K562 (cell line): Measurements from ENCODE around the gene ZBTB20. TPM values are rescaled to one million over a fixed set of nuclear protein-coding genes. Genes with fewer than 3 reads are reported as not detected.

Source experiments
- ATF7 ChIP-seq: fragments of 450-650 bp; IDR thresholded peaks from 2 replicates; pipeline ENCODE4 v1.7.1; 2014; ENCODE audit warnings: mild to moderate bottlenecking, moderate library complexity
- DDX20 ChIP-seq: fragments of 450-650 bp; IDR thresholded peaks from 2 replicates; pipeline ENCODE4 v1.6.1; 2016; ENCODE audit warnings: missing genetic modification characterization, low read depth, mild to moderate bottlenecking, missing compliant biosample characterization, moderate library complexity
- EP400 ChIP-seq: fragments of 450-650 bp; IDR thresholded peaks from 2 replicates; pipeline ENCODE4 v1.6.1; 2017; ENCODE audit warnings: antibody characterized with exemption, mild to moderate bottlenecking, moderate library complexity
- ETV6 ChIP-seq, 3 experiments: fragments of 150-350 bp in 1 of 3; sonication (generic) in 1 of 3; formaldehyde crosslinking in 1 of 3; IDR thresholded peaks; 2 replicates each; pipeline versions ENCODE4 v1.6.1 to v1.8.0; 2014 to 2022; ENCODE audit warnings: borderline replicate concordance in 2 of 3, low read depth in 2 of 3, antibody characterized with exemption in 1 of 3, low read length in 1 of 3, mild to moderate bottlenecking in 1 of 3, missing genetic modification reagents in 1 of 3
- L3MBTL2 ChIP-seq: fragments of 450-650 bp; IDR thresholded peaks from 2 replicates; pipeline ENCODE4 v1.6.1; 2016; ENCODE audit warnings: mild to moderate bottlenecking, moderate library complexity
- NFYB ChIP-seq: IDR thresholded peaks from 2 replicates; pipeline ENCODE4 v1.6.1; 2011; ENCODE audit warnings: mild to moderate bottlenecking, moderate library complexity; ENCODE audit not compliant: insufficient read length; ENCODE audit errors: extremely low read depth
- NR0B1 ChIP-seq: fragments of 450-650 bp; IDR thresholded peaks from one replicate; pipeline ENCODE4 v1.6.1; 2018; ENCODE audit warnings: mild to moderate bottlenecking, moderate library complexity; ENCODE audit not compliant: partially characterized antibody
- RERE ChIP-seq: sonication (generic); formaldehyde crosslinking; IDR thresholded peaks from 2 replicates; pipeline ENCODE4 v1.8.0; 2023; ENCODE audit warnings: missing genetic modification reagents, mild to moderate bottlenecking, borderline replicate concordance
- SOX6 ChIP-seq: fragments of 450-650 bp; IDR thresholded peaks from 2 replicates; pipeline ENCODE4 v1.6.1; 2014; ENCODE audit warnings: mild to moderate bottlenecking
- SRF ChIP-seq, 2 experiments: fragments of 250-450, 450-650 bp in 1 of 2; sonication (Bioruptor Pico) in 1 of 2; sonication (generic) in 1 of 2; formaldehyde crosslinking; IDR thresholded peaks; 2 replicates each; pipeline versions ENCODE4 v1.5.0 to v1.5.1; 2020 to 2022; ENCODE audit warnings: mild to moderate bottlenecking in 1 of 2, missing genetic modification reagents in 1 of 2
- ZBTB33 ChIP-seq: sonication (generic); formaldehyde crosslinking; IDR thresholded peaks from 2 replicates; pipeline ENCODE4 v1.8.1; 2023; ENCODE audit warnings: mild to moderate bottlenecking, missing genetic modification reagents
- polyA plus RNA-seq, 8 experiments: library from polyadenylated mRNA; depleted of rRNA in 4 of 8; stranded (reverse) in 5 of 8; unstranded in 3 of 8; fragments of >200 nt; fragmentation: Nextera tagmentation in 2 of 8; fragmentation: Illumina TruSeq in 1 of 8; extraction: Ambion mirVana in 2 of 8; extraction: Trizol in 1 of 8; gene quantifications; 2 replicates each; pipeline versions ENCODE4 v1.2.1 to v1.2.3, GENCODE V29; 2011 to 2014; ENCODE audit warnings: inconsistent platforms in 1 of 8, missing spikeins in 1 of 8
- total RNA-seq, 7 experiments: library from RNA; depleted of rRNA in 6 of 7; stranded (reverse); fragments of >200 nt in 6 of 7; fragmentation: Illumina TruSeq in 2 of 7; extraction: Trizol in 2 of 7; gene quantifications; 2 replicates each; pipeline versions ENCODE4 v1.2.1 to v1.2.3, GENCODE V29; 2011 to 2021; ENCODE audit warnings: low replicate concordance in 1 of 7
- TF ChIP-seq, protein P1 (sequence below): IDR thresholded peaks from 2 replicates; pipeline ENCODE4 v1.6.1; 2016; ENCODE audit warnings: missing genetic modification characterization, missing compliant biosample characterization
- TF ChIP-seq, protein P2 (sequence below), 2 experiments: IDR thresholded peaks; 2 replicates each; pipeline ENCODE4 v1.6.1; 2012; ENCODE audit warnings: improper control_type of control experiment in 2 of 2, low read depth in 2 of 2, low read length in 2 of 2, borderline replicate concordance in 1 of 2

ZBTB20 gene
- total and polyA plus RNA-seq, 9 of the 15 experiments (the other 6 are each of a cell fraction or from before 2014, with no cell fraction given) = 0.17 to 1.7 (median 0.45) TPM

- TF ChIP-seq SOX6 (no peak), RERE (CRISPR knock-in tag) (no peak), DDX20 (tag) (no peak), ZBTB33 (CRISPR knock-in tag) (no peak), SRF (CRISPR knock-in tag; IDR thresholded peaks at IDR 0.05) (no peak), NFYB (no peak), NR0B1 (no peak), EP400 (peak; percentile 12; the same call in 1 of the 2 replicates), ETV6 (IDR thresholded peaks at IDR 0.05; ENCODE audit: borderline replicate concordance in 1 of 2, low read depth in 2 of 2, low read length in 1 of 2) (no peak), ETV6 (CRISPR knock-in tag; IDR thresholded peaks at IDR 0.05; ENCODE audit: borderline replicate concordance) (no peak), ATF7 (peak; percentile 17; the same call in 1 of the 2 replicates), L3MBTL2 (no peak)
- TF ChIP-seq, protein P1, sequence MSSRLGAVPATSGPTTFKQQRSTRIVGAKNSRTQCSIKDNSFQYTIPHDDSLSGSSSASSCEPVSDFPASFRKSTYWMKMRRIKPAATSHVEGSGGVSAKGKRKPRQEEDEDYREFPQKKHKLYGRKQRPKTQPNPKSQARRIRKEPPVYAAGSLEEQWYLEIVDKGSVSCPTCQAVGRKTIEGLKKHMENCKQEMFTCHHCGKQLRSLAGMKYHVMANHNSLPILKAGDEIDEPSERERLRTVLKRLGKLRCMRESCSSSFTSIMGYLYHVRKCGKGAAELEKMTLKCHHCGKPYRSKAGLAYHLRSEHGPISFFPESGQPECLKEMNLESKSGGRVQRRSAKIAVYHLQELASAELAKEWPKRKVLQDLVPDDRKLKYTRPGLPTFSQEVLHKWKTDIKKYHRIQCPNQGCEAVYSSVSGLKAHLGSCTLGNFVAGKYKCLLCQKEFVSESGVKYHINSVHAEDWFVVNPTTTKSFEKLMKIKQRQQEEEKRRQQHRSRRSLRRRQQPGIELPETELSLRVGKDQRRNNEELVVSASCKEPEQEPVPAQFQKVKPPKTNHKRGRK = no peak
- TF ChIP-seq, protein P2, sequence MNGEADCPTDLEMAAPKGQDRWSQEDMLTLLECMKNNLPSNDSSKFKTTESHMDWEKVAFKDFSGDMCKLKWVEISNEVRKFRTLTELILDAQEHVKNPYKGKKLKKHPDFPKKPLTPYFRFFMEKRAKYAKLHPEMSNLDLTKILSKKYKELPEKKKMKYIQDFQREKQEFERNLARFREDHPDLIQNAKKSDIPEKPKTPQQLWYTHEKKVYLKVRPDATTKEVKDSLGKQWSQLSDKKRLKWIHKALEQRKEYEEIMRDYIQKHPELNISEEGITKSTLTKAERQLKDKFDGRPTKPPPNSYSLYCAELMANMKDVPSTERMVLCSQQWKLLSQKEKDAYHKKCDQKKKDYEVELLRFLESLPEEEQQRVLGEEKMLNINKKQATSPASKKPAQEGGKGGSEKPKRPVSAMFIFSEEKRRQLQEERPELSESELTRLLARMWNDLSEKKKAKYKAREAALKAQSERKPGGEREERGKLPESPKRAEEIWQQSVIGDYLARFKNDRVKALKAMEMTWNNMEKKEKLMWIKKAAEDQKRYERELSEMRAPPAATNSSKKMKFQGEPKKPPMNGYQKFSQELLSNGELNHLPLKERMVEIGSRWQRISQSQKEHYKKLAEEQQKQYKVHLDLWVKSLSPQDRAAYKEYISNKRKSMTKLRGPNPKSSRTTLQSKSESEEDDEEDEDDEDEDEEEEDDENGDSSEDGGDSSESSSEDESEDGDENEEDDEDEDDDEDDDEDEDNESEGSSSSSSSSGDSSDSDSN (IDR thresholded peaks at IDR 0.05; ENCODE audit: borderline replicate concordance in 1 of 2, low read depth in 2 of 2, low read length in 2 of 2) = 0 out of 4 replicates have a peak, but pooled peaks of 1 of the 2 experiments have one; percentile 21
Observed at GRCh38 chr3:115146032-115146417, 1.1 kb downstream of the ZBTB20 start (continued).
